ENCODE measurements around the gene RAB4A. TPM values are rescaled to one million over a fixed set of nuclear protein-coding genes. Genes with fewer than 3 reads are reported as not detected.

The RAB4A gene
- total and polyA plus RNA-seq, 9 of the 15 experiments (the other 6 are each of a cell fraction or from before 2014, with no cell fraction given) = 8.3 to 61.0 (median 26.7) TPM

GRCh38 chr1:229270547-229271447, at the start of gene RAB4A (continued):
- TF ChIP-seq ZNF830 (CRISPR knock-in tag; IDR thresholded peaks at IDR 0.05) (no peak), ZNF584 (CRISPR knock-in tag; IDR thresholded peaks at IDR 0.05; ENCODE audit: low read depth) (peak; percentile 75; the same call in 1 of the 2 replicates), PTRF (tag; IDR thresholded peaks at IDR 0.05) (no peak), ELK1 (CRISPR knock-in tag; IDR thresholded peaks at IDR 0.05) (no peak), ETV1 (tag; conservative IDR thresholded peaks at IDR 0.05; ENCODE audit: low read depth) (peak; percentile 67), GATAD2B (IDR thresholded peaks at IDR 0.05; ENCODE audit: borderline replicate concordance) (peak; percentile 83; the same call in 1 of the 2 replicates), CBX3 (IDR thresholded peaks at IDR 0.05; ENCODE audit: borderline replicate concordance in 1 of 2, low read length in 2 of 2) (peak in 1 of 2 experiments; percentile 82; a peak in 2 of 3 replicates), ZNF699 (CRISPR knock-in tag; IDR thresholded peaks at IDR 0.05; ENCODE audit: insufficient replicate concordance) (no peak), MXD1 (CRISPR knock-in tag; IDR thresholded peaks at IDR 0.05; ENCODE audit: borderline replicate concordance, poor library complexity, severe bottlenecking) (peak; percentile 95), DDX20 (tag; IDR thresholded peaks at IDR 0.05; ENCODE audit: low read depth) (no peak), PATZ1 (CRISPR knock-in tag; IDR thresholded peaks at IDR 0.05; ENCODE audit: borderline replicate concordance) (no peak), NCOA4 (IDR thresholded peaks at IDR 0.05; ENCODE audit: partially characterized antibody) (no peak), MBD2 (IDR thresholded peaks at IDR 0.05; ENCODE audit: borderline replicate concordance, low read depth) (peak; percentile 41; the same call in 1 of the 2 replicates), SMARCB1 (IDR thresholded peaks at IDR 0.05; ENCODE audit: insufficient read length, low read depth) (no peak), BRD9 (IDR thresholded peaks at IDR 0.05; ENCODE audit: low read depth, partially characterized antibody) (no peak), ZBTB49 (CRISPR knock-in tag; IDR thresholded peaks at IDR 0.05; ENCODE audit: borderline replicate concordance) (no peak), ZKSCAN1 (IDR thresholded peaks at IDR 0.05; ENCODE audit: low read depth, low read length) (no peak), GABPB1 (CRISPR knock-in tag; IDR thresholded peaks at IDR 0.05) (peak; percentile 88), ZNF583 (CRISPR knock-in tag; IDR thresholded peaks at IDR 0.05) (peak; percentile 81; the same call in 1 of the 2 replicates)
